Activated CD8-positive, alpha-beta memory T cell treated with anti-CD3 and anti-CD28 coated beads, Interleukin-2, amount 50 U/mL, for 1 hour (primary cell): ENCODE measurements around the gene CDC42EP1.

Experiments
- DNase-seq: peaks from one replicate; pipeline ENCODE4 v3.0.0-alpha.2; 2020; ENCODE audit errors: extremely low read depth

Gene CDC42EP1

DNA sequence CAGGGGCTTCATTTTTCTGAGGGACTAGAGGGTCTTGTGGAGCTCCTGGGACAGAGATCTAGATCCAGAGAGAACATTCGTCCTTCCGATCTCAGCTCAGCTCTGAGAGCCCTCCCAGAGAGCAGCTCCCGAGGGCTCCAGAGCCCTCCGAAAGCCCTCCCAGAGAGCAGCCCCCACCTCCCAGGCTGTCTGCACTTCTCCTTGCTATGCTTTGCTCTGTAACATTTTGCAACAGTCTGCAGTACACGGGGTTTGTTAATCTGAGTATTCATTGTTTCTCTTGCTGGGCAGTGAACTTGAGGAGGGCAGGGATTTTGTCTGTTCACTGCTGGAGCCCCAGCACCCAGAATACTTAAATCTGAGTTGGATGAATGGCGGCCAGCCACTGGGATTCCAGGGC, 50.9 kb downstream of the CDC42EP1 start:
- no peak for DNase-seq

DNA sequence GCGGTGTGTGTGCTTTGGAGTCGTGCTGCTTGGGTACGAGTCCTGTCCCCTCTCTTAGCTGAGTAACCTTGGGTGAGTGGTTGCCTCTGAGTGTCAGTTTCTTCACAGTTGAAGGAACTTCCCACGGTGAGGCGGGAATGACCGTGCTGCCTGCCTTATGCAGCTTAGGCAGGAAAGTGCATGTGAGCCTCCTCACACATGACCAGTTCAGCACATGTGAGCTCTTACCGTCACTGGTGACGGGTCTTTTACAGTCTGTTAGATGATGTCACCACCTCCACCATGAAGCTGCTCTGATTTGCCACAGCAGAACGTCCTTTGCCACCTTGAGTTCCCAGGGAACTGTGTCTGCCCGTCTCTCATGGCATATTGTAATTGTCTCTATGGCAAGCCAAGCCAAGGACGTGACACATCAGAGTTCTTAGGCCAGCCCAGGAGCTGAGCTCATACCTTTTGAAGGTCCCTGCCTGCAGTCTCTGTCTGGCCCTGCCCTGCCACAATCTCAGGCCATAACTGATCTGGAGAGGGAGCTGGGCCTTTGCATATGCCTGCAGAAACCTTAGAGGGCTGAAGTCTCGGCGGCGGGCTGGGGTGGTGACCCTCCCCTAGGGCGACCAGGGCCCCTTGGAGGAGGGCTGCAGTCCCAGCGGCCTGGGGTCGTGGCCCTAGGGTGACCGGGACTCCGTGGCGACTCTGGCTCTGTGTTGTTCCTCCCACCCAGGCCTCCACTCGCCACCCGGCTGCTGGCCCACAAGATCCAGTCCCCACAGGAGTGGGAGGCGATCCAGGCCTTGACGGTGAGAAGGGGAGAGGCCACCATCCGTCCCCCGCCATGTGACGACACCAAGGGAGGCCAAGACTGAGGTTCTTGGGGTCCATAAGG, 56.2 kb downstream of the CDC42EP1 start:
- no peak for DNase-seq

DNA sequence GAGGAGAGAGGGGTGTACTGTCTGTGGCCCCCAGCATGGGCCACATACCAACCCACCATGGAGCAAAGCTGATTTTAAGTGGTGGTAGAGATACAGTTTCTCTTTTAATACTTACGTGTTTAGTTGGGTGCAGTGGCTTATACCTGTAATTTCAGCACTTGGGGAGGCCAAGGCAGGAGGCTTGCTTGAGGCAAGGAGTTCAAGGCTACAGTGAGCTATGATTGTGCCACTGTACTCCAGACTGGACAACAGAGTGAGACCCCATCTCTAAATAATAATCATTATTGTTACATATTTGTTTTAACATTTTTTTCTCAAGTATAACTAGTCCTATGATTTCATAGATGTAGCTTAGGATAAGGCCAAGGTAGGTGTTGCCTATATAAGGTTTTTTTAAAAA, 57.2 kb downstream of the CDC42EP1 start:
- DNase-seq: no peak

DNA sequence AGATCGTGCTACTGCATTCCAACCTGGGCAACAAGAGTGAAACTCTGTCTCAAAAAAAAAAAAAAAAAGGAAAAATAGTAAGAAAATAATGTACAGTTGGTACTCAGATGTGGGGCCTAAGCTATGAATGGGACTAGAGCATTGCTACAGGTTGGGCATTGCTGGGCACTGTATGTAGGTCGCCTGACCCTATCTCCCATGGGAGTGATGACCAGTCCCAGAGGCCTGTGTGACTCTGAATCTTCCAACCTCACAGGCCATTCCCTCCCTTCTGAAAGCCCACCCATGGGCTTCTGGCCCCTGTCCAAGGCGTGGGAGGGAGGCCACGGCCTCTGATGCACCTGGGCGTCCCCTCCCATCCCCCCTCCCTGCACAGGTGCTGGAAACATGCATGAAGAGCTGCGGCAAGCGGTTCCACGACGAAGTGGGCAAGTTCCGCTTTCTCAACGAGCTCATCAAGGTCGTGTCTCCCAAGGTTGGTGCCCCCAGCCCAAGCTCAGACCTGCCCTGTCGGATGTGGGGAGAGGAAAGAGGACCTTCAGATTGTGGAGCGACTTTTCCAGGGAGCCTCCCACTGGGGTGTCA, 57.9 kb downstream of the CDC42EP1 start:
- DNase-seq: no peak

GRCh38 chr22:37618674-37619073, 58.4 kb downstream of the CDC42EP1 start:
- DNase-seq: no peak
